ENCODE measurements around the gene LACC1.

LACC1 gene

DNA sequence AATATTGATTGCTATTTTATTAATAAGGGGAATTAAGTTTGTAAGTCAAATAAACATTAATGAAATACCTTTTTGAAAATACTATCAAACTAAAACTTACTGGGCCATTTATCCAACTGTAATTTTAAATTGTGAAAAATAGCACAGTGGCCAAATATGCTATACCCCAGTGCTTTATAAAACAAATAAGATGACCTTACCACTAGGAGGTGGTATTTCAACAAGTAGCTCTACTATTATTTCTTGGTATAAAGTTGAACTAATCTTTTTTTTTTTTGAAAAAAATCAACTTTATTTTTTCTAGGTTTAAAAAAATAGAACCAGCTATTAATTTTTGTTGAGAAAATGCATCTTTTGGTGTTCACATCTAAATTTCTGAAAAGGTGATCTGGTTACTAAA is 14.7 kb downstream of the LACC1 start:
- DNase-seq: no peak

DNA sequence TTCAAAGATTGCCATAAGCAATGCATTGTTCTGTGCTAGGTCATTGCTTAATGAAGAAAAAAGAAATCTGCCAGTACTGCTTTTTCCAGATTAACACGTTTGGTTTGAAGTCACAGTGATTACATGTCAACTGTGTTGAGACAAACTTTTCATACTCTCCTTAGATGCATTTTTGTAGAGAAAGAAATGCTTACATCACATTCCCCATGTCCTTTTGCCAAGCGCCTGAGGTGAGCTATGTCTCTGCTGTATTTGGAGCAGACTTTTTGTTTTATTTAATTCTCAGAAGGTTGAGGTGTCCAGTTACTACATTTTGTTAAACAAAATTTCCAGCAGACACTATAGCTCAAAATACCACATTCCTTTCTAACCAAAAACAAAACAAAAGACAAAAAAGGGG is 16.2 kb downstream of the LACC1 start:
- DNase-seq: no peak

GRCh38 chr13:43905435-43906031 is 25.8 kb downstream of the LACC1 start:
- peak; percentile 75 for DNase-seq

GRCh38 chr13:43908156-43909126 is 28.7 kb downstream of the LACC1 start:
- peak; percentile 44 for DNase-seq

GRCh38 chr13:43910856-43911255 is 31.2 kb downstream of the LACC1 start:
- no peak for DNase-seq

DNA sequence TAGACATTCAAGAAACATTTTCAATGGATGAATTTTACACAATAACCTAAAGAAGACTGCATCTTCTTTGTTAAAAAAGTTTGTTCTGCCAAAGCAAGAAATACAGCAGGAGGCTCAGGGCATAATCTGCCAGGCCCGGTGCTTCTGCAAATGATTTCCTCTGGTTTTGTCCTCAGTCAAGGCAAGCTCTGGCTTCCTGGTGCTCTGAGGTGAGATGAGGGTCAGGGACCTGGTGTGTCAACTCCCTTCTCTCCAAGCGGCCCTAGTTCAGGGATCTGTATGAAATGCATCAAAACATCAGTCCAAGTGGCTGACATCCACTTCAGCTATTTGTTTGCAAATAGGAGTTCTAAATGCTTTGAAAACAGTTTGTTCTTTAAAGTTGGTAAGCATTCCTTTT is 31.6 kb downstream of the LACC1 start:
- no peak for DNase-seq

DNA sequence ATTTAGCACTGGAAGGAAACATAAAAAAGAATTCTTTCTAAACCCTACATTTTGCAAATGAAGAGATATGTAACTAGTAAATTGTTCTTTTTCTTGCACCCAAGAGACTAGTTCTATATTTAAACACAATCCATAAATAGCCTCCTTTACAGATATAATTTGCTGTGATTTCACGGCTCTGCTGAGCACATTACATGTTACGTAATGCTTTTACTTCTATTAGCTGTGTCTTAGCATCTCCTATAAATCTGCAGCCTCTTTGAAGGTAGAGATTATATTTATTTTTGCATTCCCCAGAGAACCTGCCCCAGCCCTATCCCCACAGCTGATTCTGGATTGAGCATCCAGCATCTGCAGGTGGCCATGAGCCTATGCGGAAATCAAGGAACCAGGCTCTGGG is 32.2 kb downstream of the LACC1 start:
- no peak for DNase-seq

- no peak for DNase-seq
Observed at GRCh38 chr13:43915451-43915850, 35.7 kb downstream of the LACC1 start.

DNA sequence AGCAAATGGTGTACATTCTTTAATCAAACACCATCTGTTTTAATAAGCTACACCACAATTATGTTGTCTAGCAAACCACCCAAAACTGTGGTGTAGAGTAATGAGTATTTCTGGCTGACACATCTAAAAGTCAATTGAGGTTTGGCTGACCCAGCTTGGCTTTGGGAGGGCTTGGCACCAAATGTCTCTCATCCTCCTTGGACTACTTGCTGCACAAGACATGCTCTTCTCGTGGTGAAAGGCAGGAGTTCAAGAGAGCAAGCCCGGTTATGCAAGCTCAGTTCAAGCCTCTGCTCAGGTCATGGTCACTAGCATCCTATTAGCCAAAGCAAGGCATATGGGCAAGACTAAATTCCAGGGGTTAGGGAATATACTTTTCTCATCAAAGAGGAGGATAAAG is 37.1 kb downstream of the LACC1 start:
- DNase-seq: no peak

GRCh38 chr13:43918636-43919035 is 38.9 kb downstream of the LACC1 start:
- no peak for DNase-seq

GRCh38 chr13:43920965-43921674 is 41.4 kb downstream of the LACC1 start:
- DNase-seq: no peak

DNA sequence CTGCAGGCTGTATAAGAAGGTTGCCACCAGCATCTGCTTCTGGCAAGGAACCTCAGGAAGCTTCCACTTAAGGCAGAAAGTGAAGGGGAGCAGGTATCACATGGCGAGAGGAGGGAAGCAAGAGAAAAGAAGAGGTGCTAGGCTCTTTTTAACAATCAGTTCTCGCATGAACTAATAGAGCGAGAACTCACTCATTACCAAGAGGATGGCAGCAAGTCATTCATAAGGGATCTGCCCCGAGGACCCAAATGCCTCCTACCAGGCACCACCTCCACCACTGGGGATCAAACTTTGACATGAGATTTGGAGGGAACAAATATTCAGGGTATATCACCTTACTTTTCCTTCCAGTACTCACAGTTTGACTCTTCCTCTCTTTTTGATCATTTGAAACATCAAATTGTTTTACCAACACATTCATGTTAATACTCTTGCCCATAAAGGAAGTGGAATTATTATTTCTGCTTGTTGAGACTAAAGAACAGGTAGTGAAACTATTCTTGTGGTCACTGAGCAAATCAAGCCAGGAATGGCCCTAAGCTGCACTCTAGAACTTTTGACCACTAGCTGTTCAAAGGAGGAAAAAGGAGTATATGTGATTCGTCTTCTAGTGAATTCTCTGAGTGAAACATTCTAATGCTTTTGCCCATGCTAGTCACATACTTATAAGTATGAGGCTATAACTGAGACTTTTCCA is 45.0 kb downstream of the LACC1 start:
- no peak for DNase-seq

DNA sequence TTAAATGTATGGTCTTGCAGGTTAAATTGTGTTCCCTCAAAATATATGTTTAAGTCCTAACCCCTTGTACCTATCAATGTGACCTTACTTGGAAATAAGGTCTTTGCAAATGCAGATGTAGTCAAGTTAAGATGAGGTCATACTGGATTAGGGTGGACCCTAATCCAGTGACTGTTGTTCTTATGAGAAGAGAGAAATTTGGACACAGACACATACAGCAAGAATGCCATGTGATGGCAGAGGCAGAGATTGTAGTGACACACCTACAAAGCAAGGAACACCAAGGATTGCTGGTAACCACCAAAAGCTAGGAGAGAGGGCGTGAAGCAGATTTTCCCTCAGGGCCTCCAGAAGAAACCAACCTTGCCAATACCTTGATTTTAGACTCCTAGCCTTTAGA is 50.2 kb downstream of the LACC1 start:
- DNase-seq: no peak

GRCh38 chr13:43933378-43933777 is 53.7 kb downstream of the LACC1 start:
- DNase-seq: no peak

DNA sequence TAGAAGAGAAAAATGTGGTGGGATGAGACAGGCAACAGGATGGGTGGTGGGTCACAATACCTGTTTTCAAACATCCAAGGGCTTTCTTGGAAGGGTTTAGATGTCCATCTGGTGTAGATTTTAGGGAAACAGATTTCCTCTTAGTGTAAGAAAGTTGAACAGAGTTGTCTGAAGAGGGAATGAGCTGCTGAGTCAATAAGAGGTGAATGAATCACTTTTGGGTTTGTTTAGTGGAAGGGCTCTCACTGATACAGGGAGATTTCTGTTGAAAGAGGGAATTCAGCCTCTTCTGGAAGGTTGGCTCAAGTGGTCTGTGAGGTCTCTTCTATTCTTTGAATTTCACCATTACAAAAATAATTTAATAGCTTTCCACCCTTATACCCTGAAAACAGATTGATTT is 54.6 kb downstream of the LACC1 start:
- DNase-seq: no peak

DNA sequence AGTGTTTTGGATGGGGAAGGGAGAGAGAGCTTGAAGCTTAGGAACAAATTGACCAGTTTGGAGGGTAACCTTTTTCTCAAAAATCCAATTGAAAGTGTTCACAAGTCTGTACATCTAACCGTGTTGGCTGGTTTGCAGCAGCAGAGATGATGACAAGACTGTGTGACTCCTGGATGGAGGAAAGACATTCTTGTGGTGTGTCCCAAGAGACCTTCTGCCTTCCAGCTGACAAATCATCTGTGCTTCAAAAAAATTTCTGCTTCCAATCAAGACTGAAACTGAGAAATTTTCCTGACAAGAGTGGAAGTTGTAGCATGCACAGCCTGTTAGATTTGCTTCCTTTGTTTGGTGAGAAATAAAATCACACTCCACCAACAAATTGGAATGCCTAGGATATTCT is 56.2 kb downstream of the LACC1 start:
- DNase-seq: no peak

DNA sequence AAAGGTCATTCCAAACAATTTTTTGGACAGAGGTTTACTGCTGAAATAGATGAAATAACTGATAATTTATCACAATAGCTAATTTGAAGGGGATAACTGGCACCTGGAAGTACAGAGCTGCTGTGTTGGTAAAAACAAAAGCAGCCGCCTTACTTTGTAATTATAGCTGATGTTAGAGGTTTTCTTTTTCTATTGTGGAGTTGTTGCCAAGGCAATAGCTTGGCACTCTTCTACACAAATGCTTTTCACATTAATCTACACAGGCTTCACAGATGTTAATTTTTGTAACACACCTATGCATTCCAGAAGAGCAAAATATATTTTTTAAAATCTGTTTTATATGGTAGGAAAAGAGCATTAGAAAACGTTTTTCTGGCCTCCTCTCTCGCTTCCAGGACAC is 56.9 kb downstream of the LACC1 start:
- no peak for DNase-seq

- no peak for DNase-seq
Observed at GRCh38 chr13:43937839-43938238, 58.1 kb downstream of the LACC1 start.

DNA sequence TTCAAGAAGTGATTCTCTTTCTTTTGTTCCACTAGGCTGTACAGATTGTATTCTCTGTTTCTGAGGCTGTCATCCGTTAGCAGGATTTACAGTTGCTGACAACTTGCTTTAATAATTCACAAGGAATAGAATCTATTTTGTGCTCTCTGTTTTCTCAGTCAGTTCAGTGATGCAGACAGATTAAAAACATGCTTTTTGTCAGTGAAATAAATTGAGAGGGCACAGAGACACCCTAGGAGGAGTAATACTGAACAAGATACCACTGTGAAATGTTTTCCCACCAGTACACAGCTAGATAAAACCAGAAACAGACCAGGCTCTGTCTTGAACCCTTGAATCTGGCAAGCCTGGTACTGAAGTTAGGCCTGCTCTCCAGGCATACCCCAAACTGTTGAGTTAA is 58.7 kb downstream of the LACC1 start:
- no peak for DNase-seq

DNA sequence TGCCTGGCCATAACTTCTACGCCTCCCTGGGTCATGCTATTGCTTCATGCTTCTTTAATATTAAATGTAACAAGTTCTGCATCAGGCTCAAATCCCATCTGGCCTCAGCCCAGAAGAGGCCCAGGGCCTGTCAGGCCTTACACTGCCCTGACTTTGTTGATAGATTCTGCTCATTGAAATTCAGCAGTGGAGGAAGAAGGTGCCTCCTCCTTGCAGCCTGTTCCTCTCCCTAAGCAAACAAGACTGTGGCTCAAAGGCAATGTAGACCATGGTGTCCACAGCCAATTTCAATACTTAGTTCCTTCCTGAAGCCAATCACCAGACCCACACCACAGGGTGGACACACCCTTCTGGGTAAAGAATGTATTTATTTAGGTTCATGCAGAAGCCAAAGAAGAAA is 59.4 kb downstream of the LACC1 start:
- no peak for DNase-seq

GRCh38 chr13:43942286-43942685 is 62.6 kb downstream of the LACC1 start:
- no peak for DNase-seq
